Measurements from ENCODE around the gene DTWD2. TPM values are rescaled to one million over a fixed set of nuclear protein-coding genes. Genes with fewer than 3 reads are reported as not detected.
"Not testable (repeated sequence)": the region's sequence is repeated elsewhere in the genome, so short reads cannot be mapped to it uniquely, and the experiment has no call there.

Gene DTWD2
- total RNA-seq, 2 experiments from 2014 or later: 3.6 to 4.5 TPM

DNA sequence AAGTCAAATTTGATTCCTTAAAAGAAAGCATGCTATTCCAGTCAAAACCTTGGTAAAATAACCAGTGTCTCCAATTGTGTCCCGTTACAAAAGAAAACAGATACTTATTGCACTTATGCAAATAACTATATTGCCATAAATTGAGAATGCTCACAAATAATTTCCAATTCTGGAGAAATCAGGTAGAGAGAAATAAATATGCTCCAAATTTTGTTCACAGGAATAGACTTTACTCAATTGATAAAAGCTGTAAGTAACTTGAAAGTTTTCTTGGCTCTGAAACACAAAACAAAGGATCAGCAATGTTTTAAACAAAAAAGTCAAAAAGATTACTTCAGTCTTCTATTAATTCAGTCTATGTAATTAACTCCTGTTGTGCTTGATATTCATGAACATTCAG lies 7.8 kb upstream of the DTWD2 start:
- Mint-ChIP-seq H3K4me3 (no peak overlapping the region), H3K27ac (no peak overlapping the region), H3K9me3 (ENCODE audit: low read depth) (peaks cover 24% of the 10 kb centered on the region), H3K36me3 (ENCODE audit: low read depth) (peaks cover 2% of the 10 kb centered on the region), H3K4me1 (no peaks in the 10 kb centered on the region), H3K27me3 (peaks cover 1% of the 10 kb centered on the region)
- ChIA-PET CTCF (interaction anchor here (1.4 kb wide), 1 partner anchor 8 kb away, joined by 6 read pairs; the partner anchor contains the start of gene DTWD2), POLR2A (interaction anchor here (0.6 kb wide), 1 partner anchor 28 kb away, joined by 3 read pairs; no protein-coding TSS in a partner anchor)
- DNase-seq (no peak), ATAC-seq (no peak)
- intact Hi-C loops (cut with DNase I, micrococcal nuclease): no loop called here

- H3K4me3 Mint-ChIP-seq: no peak overlapping the region
- DNase-seq (no peak), ATAC-seq (no peak)
- CTCF ChIA-PET: interaction anchor here (0.8 kb wide), 1 partner anchor 22 kb away, joined by 3 read pairs; no protein-coding TSS in a partner anchor
- POLR2A ChIA-PET: no interaction called here
- no peaks in the 10 kb centered on the region for H3K4me1 Mint-ChIP-seq
- H3K36me3 Mint-ChIP-seq (ENCODE audit: low read depth): peaks cover 2% of the 10 kb centered on the region
- intact Hi-C loops (cut with DNase I, micrococcal nuclease): no loop called here
- no peak overlapping the region for H3K27ac Mint-ChIP-seq
- H3K27me3 Mint-ChIP-seq: peaks cover 1% of the 10 kb centered on the region
- peaks cover 21% of the 10 kb centered on the region for H3K9me3 Mint-ChIP-seq (ENCODE audit: low read depth)
These were observed 6.2 kb upstream of the DTWD2 start for GRCh38 chr5:118994595-118994994.

DNA sequence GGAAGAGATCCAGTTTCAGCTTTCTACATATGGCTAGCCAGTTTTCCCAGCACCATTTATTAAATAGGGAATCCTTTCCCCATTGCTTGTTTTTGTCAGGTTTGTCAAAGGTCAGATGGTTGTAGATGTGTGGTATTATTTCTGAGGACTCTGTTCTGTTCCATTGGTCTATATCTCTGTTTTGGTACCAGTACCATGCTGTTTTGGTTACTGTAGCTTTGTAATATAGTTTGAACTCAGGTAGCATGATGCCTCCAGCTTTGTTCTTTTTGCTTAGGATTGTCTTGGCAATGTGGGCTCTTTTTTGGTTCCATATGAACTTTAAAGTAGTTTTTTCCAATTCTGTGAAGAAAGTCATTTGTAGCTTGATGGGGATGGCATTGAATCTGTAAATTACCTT lies 4.8 kb upstream of the DTWD2 start:
- CTCF ChIA-PET; H3K4me1 Mint-ChIP-seq; H3K27me3 Mint-ChIP-seq; H3K36me3 Mint-ChIP-seq (ENCODE audit: low read depth); DNase-seq; H3K4me3 Mint-ChIP-seq; ATAC-seq; H3K27ac Mint-ChIP-seq; POLR2A ChIA-PET; intact Hi-C loops (cut with DNase I, micrococcal nuclease): not testable (repeated sequence)
- H3K9me3 Mint-ChIP-seq (ENCODE audit: low read depth): peaks cover 18% of the 10 kb centered on the region

- H3K36me3 Mint-ChIP-seq (ENCODE audit: low read depth); H3K27ac Mint-ChIP-seq; POLR2A ChIA-PET; ATAC-seq; intact Hi-C loops (cut with DNase I, micrococcal nuclease); H3K27me3 Mint-ChIP-seq; CTCF ChIA-PET; H3K4me3 Mint-ChIP-seq; DNase-seq: not testable (repeated sequence)
- H3K9me3 Mint-ChIP-seq (ENCODE audit: low read depth): peaks cover 14% of the 10 kb centered on the region
- peaks cover 13% of the 10 kb centered on the region for H3K4me1 Mint-ChIP-seq
These were observed 3.7 kb upstream of the DTWD2 start for GRCh38 chr5:118992055-118992454.

GRCh38 chr5:118990582-118990981 lies 2.2 kb upstream of the DTWD2 start:
- H3K36me3 Mint-ChIP-seq (ENCODE audit: low read depth): no peaks in the 10 kb centered on the region
- CTCF ChIA-PET: interaction anchor here (0.6 to 3.9 kb wide), 4 partner anchors 15 to 421 kb away, joined by 3 to 88 read pairs (median 12); partner anchors contain the start of gene DMXL1
- POLR2A ChIA-PET: no interaction called here
- H3K27me3 Mint-ChIP-seq: peaks cover 1% of the 10 kb centered on the region
- H3K27ac Mint-ChIP-seq: no peak overlapping the region
- H3K9me3 Mint-ChIP-seq (ENCODE audit: low read depth): peaks cover 7% of the 10 kb centered on the region
- no peak overlapping the region for H3K4me3 Mint-ChIP-seq
- ATAC-seq (no peak), DNase-seq (no peak)
- intact Hi-C loops (cut with DNase I, micrococcal nuclease): no loop called here
- H3K4me1 Mint-ChIP-seq: peaks cover 19% of the 10 kb centered on the region

DNA sequence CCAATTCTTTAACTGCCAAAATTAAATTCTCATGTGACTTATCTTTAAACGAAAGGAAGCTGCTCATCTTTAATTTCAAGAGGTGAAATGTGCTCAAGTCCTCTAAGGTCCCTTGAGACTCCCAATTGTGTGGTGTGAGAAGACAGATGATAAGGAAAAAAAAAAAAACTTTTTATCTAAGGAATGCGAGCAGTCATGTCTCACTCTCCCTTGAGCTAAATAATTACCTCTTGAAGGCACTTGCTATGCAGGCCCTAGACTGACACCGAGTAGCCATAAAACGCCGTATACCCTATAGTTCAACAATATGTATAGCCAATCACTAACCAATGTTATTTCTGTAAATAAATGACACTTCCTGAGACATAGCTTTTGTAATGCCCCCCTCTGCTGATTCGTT lies 1.5 kb upstream of the DTWD2 start:
- ATAC-seq (no peak), DNase-seq (no peak)
- Mint-ChIP-seq H3K36me3 (ENCODE audit: low read depth) (no peaks in the 10 kb centered on the region), H3K27me3 (peaks cover 1% of the 10 kb centered on the region), H3K4me1 (peaks cover 23% of the 10 kb centered on the region), H3K4me3 (no peak overlapping the region), H3K9me3 (ENCODE audit: low read depth) (no peaks in the 10 kb centered on the region), H3K27ac (no peak overlapping the region)
- ChIA-PET CTCF (interaction anchor here (0.6 to 3.9 kb wide), 20 partner anchors 12 to 450 kb away, joined by 3 to 88 read pairs (median 4); partner anchors contain the start of gene DMXL1), POLR2A (no interaction called here)
- intact Hi-C loops (cut with DNase I, micrococcal nuclease): loop anchor here (2.0 to 10.0 kb wide), 8 partner anchors 47 to 1475 kb away; partner anchors contain the start of genes DMXL1 (in 1 of the 2), PRR16 (in 1 of the 2) and TNFAIP8 (in 1 of the 2)

GRCh38 chr5:118988866-118989180 lies 476 bp upstream of the DTWD2 start:
- Mint-ChIP-seq H3K9me3 (ENCODE audit: low read depth) (no peaks in the 10 kb centered on the region), H3K4me3 (peak overlapping the region; percentile 63), H3K27me3 (peaks cover 1% of the 10 kb centered on the region), H3K36me3 (ENCODE audit: low read depth) (no peaks in the 10 kb centered on the region), H3K27ac (peak overlapping the region; percentile 31), H3K4me1 (peaks cover 23% of the 10 kb centered on the region)
- ChIA-PET CTCF (interaction anchor here (0.7 to 3.9 kb wide), 38 partner anchors 10 to 549 kb away, joined by 3 to 88 read pairs (median 4); partner anchors contain the start of genes DMXL1 and HSD17B4), POLR2A (interaction anchor here (0.6 kb wide), 1 partner anchor 150 kb away, joined by 4 read pairs; no protein-coding TSS in a partner anchor)
- ATAC-seq (no peak), DNase-seq (no peak)
- intact Hi-C loops (cut with DNase I, micrococcal nuclease): loop anchor here (1.0 to 10.0 kb wide), 15 partner anchors 48 to 1476 kb away; partner anchors contain the start of genes DMXL1 (in 2 of the 2), HSD17B4 (in 1 of the 2), PRR16 (in 1 of the 2) and TNFAIP8 (in 1 of the 2)

DNA sequence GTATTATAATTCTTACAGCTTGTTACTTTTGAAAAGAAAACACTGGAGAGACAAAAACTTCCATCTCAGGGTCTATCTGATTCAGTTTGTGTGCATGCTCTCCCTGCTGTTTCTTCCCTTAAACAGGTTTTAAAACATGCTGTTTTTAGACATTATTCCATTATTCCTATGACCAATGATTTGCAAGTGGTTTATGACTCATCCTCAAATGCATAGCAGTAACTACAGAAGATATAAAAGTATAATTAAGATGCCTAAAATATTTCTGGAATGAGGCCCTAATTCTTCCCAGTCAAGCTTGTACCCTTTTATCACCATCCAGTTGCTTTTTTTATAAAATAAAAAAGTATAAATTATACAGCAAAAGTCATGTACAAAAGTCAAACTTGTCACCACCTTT lies 3.7 kb downstream of the DTWD2 start:
- intact Hi-C loops (cut with DNase I, micrococcal nuclease): loop anchor here (5.0 to 10.0 kb wide), 6 partner anchors 333 to 1480 kb away; partner anchors contain the start of genes PRR16 (in 1 of the 2) and TNFAIP8 (in 1 of the 2)
- H3K27me3 Mint-ChIP-seq: no peaks in the 10 kb centered on the region
- no peaks in the 10 kb centered on the region for H3K9me3 Mint-ChIP-seq (ENCODE audit: low read depth)
- H3K4me3 Mint-ChIP-seq: no peak overlapping the region
- peaks cover 23% of the 10 kb centered on the region for H3K4me1 Mint-ChIP-seq
- CTCF ChIA-PET: interaction anchor here (0.8 to 3.2 kb wide), 2 partner anchors 86 to 427 kb away, joined by 3 to 23 read pairs; partner anchors contain the start of gene DMXL1
- ATAC-seq (no peak), DNase-seq (no peak)
- POLR2A ChIA-PET: no interaction called here
- no peak overlapping the region for H3K27ac Mint-ChIP-seq
- H3K36me3 Mint-ChIP-seq (ENCODE audit: low read depth): no peaks in the 10 kb centered on the region

- no peak for DNase-seq
- POLR2A ChIA-PET: no interaction called here
- Mint-ChIP-seq H3K27ac (no peak overlapping the region), H3K27me3 (no peaks in the 10 kb centered on the region), H3K9me3 (ENCODE audit: low read depth) (peaks cover 6% of the 10 kb centered on the region), H3K4me3 (no peak overlapping the region), H3K4me1 (peaks cover 7% of the 10 kb centered on the region), H3K36me3 (ENCODE audit: low read depth) (no peaks in the 10 kb centered on the region)
- CTCF ChIA-PET: no interaction called here
- no peak for ATAC-seq
- intact Hi-C loops (cut with DNase I, micrococcal nuclease): loop anchor here in 1 of 2 experiments (10.0 kb wide), 1 partner anchor 1483 kb away; the partner anchor contains the start of gene PRR16
These were observed 6.6 kb downstream of the DTWD2 start for GRCh38 chr5:118981783-118982182.

- Mint-ChIP-seq H3K9me3 (ENCODE audit: low read depth) (peaks cover 6% of the 10 kb centered on the region), H3K4me1 (peaks cover 3% of the 10 kb centered on the region), H3K4me3 (no peak overlapping the region), H3K27me3 (no peaks in the 10 kb centered on the region), H3K27ac (no peak overlapping the region), H3K36me3 (ENCODE audit: low read depth) (peaks cover 5% of the 10 kb centered on the region)
- ATAC-seq (no peak), DNase-seq (no peak)
- intact Hi-C loops (cut with DNase I, micrococcal nuclease): loop anchor here in 1 of 2 experiments (10.0 kb wide), 1 partner anchor 1484 kb away; the partner anchor contains the start of gene PRR16
- POLR2A ChIA-PET: no interaction called here
- CTCF ChIA-PET: no interaction called here
These were observed 7.9 kb downstream of the DTWD2 start for GRCh38 chr5:118980438-118980837.

- no peak overlapping the region for H3K4me3 Mint-ChIP-seq
- no peak for ATAC-seq
- H3K4me1 Mint-ChIP-seq: peaks cover 1% of the 10 kb centered on the region
- intact Hi-C loops (cut with DNase I, micrococcal nuclease): loop anchor here in 1 of 2 experiments (10.0 kb wide), 1 partner anchor 1485 kb away; the partner anchor contains the start of gene PRR16
- peaks cover 5% of the 10 kb centered on the region for H3K36me3 Mint-ChIP-seq (ENCODE audit: low read depth)
- peaks cover 9% of the 10 kb centered on the region for H3K9me3 Mint-ChIP-seq (ENCODE audit: low read depth)
- ChIA-PET POLR2A (no interaction called here), CTCF (interaction anchor here (2.1 kb wide), 1 partner anchor 8 kb away, joined by 10 read pairs; the partner anchor contains the start of gene DTWD2)
- DNase-seq: no peak
- no peak overlapping the region for H3K27ac Mint-ChIP-seq
- H3K27me3 Mint-ChIP-seq: no peaks in the 10 kb centered on the region
These were observed 8.3 kb downstream of the DTWD2 start for GRCh38 chr5:118980017-118980416.

Measured in activated CD4-positive, alpha-beta T cell treated with anti-CD3 and anti-CD28 coated beads for 36 hours (primary cell).